ENCODE data around the gene RCOR3.
"Not testable (repeated sequence)": the region's sequence is repeated elsewhere in the genome, so short reads cannot be mapped to it uniquely, and the experiment has no call there.

RCOR3 gene
- 19.2 to 87.5 (median 49.7) reads per million in 9 experiments for total RNA-seq

DNA sequence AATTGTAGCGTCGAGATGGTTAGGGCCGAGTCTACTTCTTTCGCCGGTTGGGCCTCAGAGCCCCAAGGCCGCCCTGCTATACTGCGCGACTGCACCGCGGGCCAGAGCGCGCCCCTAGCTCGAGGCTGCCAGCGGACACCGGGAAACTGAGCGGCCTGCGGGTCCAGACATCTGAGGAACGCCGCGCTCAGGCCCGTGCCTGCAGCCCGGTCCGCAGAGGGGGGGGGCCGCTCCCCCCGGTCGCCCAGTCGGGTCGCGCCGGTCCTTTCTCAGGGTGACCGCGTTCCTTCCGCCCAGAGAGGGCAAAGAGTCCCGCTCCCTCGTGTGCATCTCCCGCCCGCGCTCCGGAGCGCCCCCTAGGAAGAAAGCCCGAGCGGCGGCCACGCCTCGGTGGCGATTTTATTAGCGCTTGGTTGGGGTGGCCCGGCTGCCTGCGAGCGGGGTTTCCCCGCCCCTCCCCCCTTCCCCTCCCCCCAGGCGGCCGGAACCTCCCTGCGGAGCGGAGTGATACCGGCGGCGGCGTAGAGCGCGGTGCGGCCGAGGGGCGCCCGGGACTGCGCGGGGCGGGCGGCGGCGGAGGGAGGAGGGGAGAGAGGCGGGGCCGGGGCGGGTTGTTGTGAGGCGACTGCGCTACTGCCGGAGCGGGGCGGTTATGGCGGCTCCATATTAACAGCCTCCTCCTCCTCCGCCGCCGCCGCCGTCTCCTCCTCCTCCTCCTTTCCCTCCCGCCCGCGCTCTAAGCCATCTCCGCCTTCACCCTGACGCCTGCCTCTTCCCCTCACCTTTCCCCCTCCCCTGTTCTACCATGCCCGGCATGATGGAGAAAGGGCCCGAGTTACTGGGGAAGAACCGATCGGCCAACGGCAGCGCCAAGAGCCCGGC lies at the start of gene RCOR3:
Gene RCOR3, plus strand, starts transcription at position 611 of the 882 bp plus-strand sequence. Its CDS starts 195 bp downstream, at position 806.
- H3K27ac Mint-ChIP-seq = peak within 1 kb of the TSS; percentile 87 to 92

DNA sequence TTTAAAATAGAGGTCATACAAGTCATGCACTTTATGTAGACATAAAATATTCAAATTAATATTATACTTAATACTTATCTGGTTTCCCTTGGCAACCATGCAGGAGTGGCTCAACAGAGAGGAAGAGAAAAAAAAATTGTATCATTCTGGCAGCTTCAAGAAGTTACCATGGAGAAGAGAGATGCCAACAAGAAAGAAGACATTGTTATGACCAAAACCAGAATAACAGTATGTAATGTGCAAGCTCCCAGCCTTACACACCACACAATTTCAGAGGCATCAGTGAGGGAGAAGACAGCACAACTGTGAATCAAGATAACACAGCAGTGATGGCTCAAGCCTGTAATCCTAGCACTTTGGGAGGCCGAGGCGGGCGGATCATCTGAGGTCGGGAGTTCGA lies 49.1 kb upstream of the RCOR3 start:
- no peaks in the 10 kb centered on the region for H3K36me3 Mint-ChIP-seq (ENCODE audit: insufficient read depth)
- ATAC-seq (replicated peaks) (no peak), DNase-seq (no peak)
- H3K4me3 Mint-ChIP-seq = no peak overlapping the region
- H3K4me1 Mint-ChIP-seq (ENCODE audit: low read depth in 2 of 2) = no peaks in the 10 kb centered on the region
- H3K27me3 Mint-ChIP-seq = peaks cover 6 to 12% of the 10 kb centered on the region in 2 donors
- H3K9me3 Mint-ChIP-seq = no peaks in the 10 kb centered on the region
- H3K27ac Mint-ChIP-seq = no peak overlapping the region

More for the DNA sequence above, at the start of gene RCOR3:
- H3K4me3 Mint-ChIP-seq = peak within 1 kb of the TSS; percentile 89 to 93
- no peaks in the 10 kb centered on the region for H3K27me3 Mint-ChIP-seq
- no peaks in the 10 kb centered on the region for H3K9me3 Mint-ChIP-seq
- DNase-seq (peak; percentile 81 to 83 (median 83)), ATAC-seq (replicated peaks) (peak; percentile 77)
- peaks cover 42% of the 10 kb centered on the region for H3K36me3 Mint-ChIP-seq (ENCODE audit: insufficient read depth)
- H3K4me1 Mint-ChIP-seq (ENCODE audit: low read depth in 2 of 2) = peaks cover 14 to 18% of the 10 kb centered on the region in 2 donors

DNA sequence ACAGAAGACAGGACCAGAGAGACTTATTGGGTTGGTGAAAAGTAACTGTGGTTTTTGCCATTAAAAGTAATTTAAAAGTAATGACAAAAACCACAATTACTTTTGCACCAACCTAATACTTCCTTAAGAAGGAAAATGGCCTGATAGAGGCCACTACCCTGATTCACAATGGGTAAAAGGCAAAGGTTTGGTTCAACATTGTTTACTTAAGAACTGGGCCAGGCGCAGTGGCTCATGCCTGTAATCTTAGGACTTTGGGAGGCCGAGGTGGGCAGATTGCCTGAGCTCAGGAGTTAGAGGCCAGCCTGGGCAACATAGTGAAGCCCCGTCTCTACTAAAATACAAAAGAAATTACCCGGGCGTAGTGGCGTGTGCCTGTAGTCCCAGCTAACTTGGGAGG lies 48.2 kb upstream of the RCOR3 start:
- H3K4me3 Mint-ChIP-seq = no peak overlapping the region
- no peaks in the 10 kb centered on the region for H3K4me1 Mint-ChIP-seq (ENCODE audit: low read depth in 2 of 2)
- DNase-seq = no peak
- H3K27ac Mint-ChIP-seq = no peak overlapping the region
- H3K9me3 Mint-ChIP-seq = no peaks in the 10 kb centered on the region
- no peaks in the 10 kb centered on the region for H3K36me3 Mint-ChIP-seq (ENCODE audit: insufficient read depth)
- ATAC-seq (replicated peaks) = no peak
- peaks cover 6 to 8% of the 10 kb centered on the region in 2 donors for H3K27me3 Mint-ChIP-seq

DNA sequence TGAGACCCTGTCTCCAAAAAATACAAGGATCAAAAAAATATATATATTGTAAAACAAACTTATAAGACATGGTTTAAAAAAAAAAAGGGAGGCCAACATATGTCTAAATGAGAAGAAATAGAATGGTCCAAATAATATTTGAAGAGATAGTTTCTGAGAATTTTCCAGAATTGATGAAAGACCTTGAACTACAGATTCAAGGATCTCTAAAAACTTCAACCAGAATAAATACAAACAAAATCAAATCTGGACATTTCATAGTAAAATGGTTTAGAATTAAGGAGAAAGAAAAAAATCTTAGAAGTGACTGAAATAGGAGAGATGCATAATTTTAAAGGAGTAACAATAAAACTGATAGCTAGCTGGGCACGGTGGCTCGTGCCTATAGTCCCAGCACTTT lies 45.5 kb upstream of the RCOR3 start:
- H3K4me1 Mint-ChIP-seq (ENCODE audit: low read depth in 2 of 2) = no peaks in the 10 kb centered on the region
- H3K36me3 Mint-ChIP-seq (ENCODE audit: insufficient read depth) = no peaks in the 10 kb centered on the region
- H3K4me3 Mint-ChIP-seq = no peak overlapping the region
- H3K27me3 Mint-ChIP-seq = no peaks in the 10 kb centered on the region
- no peak overlapping the region for H3K27ac Mint-ChIP-seq
- ATAC-seq (replicated peaks) (no peak), DNase-seq (no peak)
- no peaks in the 10 kb centered on the region for H3K9me3 Mint-ChIP-seq

DNA sequence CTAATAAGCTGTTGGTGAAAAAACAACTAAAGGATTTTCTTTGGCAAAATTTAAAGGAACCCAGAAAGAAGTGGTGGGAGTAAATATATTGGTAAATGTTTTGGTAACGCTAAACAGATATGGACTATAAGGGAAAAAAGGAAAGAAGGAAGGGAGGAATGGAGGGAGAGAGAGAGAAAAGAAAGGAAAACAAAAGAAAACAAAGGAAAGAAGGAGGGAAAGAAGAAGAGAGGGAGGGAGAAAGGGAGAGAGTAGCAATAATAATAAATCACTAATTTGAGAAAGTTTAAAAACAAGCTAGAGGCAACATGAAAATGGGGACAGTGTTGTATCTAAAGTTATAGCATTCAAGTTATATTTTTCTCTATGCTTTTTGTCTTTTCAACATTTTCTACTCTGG lies 43.6 kb upstream of the RCOR3 start:
- H3K27ac Mint-ChIP-seq = no peak overlapping the region
- no peaks in the 10 kb centered on the region for H3K9me3 Mint-ChIP-seq
- ATAC-seq (replicated peaks) (no peak), DNase-seq (no peak)
- H3K27me3 Mint-ChIP-seq = peaks cover 9 to 12% of the 10 kb centered on the region in 2 donors
- no peaks in the 10 kb centered on the region for H3K4me1 Mint-ChIP-seq (ENCODE audit: low read depth in 2 of 2)
- no peaks in the 10 kb centered on the region for H3K36me3 Mint-ChIP-seq (ENCODE audit: insufficient read depth)
- no peak overlapping the region for H3K4me3 Mint-ChIP-seq

DNA sequence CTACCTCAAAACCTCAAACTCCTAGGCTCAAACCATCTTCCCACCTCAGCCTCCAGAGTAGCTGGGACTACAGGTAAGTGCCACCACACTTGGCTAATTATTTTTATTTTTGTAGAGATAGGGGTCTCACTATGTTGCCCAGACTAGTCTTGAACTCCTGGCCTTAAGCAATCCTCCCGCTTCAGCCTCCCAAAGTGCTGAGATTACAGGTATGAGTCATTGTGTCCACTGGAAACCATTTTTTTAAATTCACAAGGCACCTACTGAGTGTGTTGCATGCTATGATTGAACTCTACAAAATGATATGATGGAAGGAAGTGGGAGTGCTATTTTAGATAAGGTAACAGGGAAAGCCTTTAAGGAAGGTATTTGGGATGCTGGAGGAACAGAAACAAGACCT lies 41.8 kb upstream of the RCOR3 start:
- Mint-ChIP-seq H3K36me3 (ENCODE audit: insufficient read depth) (no peaks in the 10 kb centered on the region), H3K4me3 (no peak overlapping the region), H3K27ac (no peak overlapping the region), H3K9me3 (no peaks in the 10 kb centered on the region), H3K4me1 (ENCODE audit: low read depth in 2 of 2) (no peaks in the 10 kb centered on the region), H3K27me3 (peaks cover 21 to 24% of the 10 kb centered on the region in 2 donors)
- DNase-seq = no peak
- ATAC-seq (replicated peaks) = no peak

DNA sequence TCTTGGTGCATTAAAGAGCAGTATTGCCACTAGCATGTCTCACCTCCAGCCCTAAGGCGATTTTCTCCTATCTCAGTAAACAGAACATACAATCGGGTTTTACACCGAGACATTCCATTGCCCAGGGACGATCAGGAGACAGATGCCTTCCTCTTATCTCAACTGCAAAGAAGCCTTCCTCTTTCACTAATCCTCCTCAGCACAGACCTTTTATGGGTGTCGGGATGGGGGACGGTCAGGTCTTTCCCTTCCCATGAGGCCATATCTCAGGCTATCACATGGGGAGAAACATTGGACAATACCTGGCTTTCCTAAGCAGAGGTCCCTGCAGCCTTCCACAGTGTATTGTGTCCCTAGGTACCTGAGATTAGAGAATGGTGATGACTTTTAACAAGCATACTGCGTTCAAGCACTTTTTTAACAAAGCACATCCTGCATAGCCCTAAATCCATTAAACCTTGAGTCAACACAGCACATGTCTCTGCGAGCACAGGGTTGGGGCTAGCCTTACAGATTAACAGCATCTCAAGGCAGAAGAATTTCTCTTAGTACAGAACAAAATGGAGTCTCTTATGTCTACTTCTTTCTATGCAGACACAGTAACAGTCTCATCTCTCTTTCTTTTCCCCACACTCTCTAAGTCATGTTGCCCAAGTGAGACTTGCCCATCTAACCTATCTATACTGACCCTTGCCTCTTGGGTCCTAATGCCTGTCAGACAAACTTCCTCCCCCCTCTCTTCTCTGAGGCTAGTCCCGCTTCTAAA lies 36.5 kb upstream of the RCOR3 start:
- peaks cover 32 to 44% of the 10 kb centered on the region in 2 donors for H3K27me3 Mint-ChIP-seq
- not testable (repeated sequence) for H3K27ac Mint-ChIP-seq; DNase-seq; H3K4me3 Mint-ChIP-seq; ATAC-seq (replicated peaks); H3K36me3 Mint-ChIP-seq (ENCODE audit: insufficient read depth); H3K4me1 Mint-ChIP-seq (ENCODE audit: low read depth in 2 of 2); H3K9me3 Mint-ChIP-seq

DNA sequence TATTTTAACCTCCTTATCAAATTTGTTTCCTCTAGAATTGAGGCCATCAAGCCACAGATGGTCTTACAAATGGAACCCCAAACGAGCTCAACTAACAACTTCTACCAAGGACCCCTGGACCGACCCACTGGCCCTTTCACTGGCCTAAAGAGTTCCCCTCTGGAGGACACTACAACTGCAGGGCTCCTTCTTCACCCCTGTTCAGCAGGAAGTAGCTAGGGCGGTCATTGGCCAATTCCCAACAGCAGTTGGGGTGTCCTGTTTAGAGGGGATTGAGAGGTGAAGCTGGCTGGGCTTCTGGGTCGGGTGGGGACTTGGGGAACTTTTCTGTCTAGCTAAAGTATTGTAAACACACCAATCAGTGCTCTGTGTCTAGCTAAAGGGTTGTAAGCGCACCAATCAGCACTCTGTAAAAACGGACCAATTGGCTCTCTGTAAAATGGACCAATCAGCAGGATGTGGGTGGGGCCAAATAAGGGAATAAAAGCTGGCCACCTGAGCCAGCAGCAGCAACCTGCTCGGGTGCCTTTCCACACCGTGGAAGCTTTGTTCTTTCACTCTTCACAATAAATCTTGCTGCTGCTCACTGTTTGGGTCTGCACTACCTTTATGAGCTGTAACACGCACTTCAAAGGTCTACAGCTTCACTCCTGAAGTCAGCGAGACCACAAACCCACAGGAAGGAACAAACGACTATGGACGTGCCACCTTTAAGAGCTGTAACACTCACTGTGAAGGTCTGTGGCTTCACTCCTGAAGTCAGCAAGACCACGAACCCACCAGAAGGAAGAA lies 30.4 kb upstream of the RCOR3 start:
- H3K9me3 Mint-ChIP-seq; H3K27me3 Mint-ChIP-seq; H3K36me3 Mint-ChIP-seq (ENCODE audit: insufficient read depth): not testable (repeated sequence)
- ATAC-seq (replicated peaks) = peak; percentile 82
- peak overlapping the region; percentile 1 to 4 for H3K27ac Mint-ChIP-seq
- peaks cover 16% of the 10 kb centered on the region in 2 donors for H3K4me1 Mint-ChIP-seq (ENCODE audit: low read depth in 2 of 2)
- H3K4me3 Mint-ChIP-seq = peak overlapping the region; percentile 42 to 49
- peak; percentile 11 to 18 (median 12) for DNase-seq

DNA sequence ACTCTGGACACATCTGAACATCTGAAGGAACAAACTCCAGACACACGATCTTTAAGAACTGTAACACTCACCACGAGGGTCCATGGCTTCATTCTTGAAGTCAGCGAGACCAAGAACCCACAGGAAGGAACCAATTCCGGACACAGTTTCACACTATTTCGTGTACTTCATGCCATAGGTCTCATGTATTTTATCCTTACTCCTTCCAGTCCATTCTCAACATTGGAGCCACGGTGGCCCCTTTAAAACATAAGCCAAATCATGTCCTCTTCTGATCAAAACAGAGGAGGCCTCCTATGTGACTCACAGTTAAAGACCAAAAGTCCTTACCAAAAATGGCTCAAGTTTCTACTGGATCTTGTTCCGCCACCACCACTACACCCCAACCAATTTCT lies 29.8 kb upstream of the RCOR3 start:
- peak overlapping the region; percentile 1 to 4 for H3K27ac Mint-ChIP-seq
- ATAC-seq (replicated peaks) (peak; percentile 66), DNase-seq (peak in 2 of 3 experiments; percentile 1 to 13)
- H3K9me3 Mint-ChIP-seq = no peaks in the 10 kb centered on the region
- H3K4me3 Mint-ChIP-seq = peak overlapping the region; percentile 42 to 49
- no peaks in the 10 kb centered on the region for H3K36me3 Mint-ChIP-seq (ENCODE audit: insufficient read depth)
- H3K27me3 Mint-ChIP-seq = peaks cover 0 to under 1% of the 10 kb centered on the region in 2 donors
- peaks cover 16% of the 10 kb centered on the region in 2 donors for H3K4me1 Mint-ChIP-seq (ENCODE audit: low read depth in 2 of 2)

DNA sequence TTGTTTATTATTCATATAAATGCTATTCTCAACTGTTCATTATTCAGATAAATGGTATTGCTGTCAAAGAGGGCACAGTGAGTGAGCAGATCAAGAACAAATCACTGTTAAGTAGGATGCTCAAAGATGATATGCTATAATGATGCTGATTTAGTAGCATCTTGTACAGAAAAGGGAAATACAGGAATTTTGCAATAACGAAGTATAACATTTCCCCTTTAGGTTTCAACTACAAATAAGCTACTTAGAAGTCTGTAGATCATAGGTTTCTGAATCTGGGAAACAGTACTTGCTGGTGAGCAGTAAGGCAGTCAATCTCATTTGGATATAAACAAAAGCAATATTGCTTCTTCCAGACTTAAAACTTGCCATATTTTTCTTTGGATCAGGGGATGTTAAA lies 27.3 kb upstream of the RCOR3 start:
- Mint-ChIP-seq H3K9me3 (no peaks in the 10 kb centered on the region), H3K36me3 (ENCODE audit: insufficient read depth) (no peaks in the 10 kb centered on the region), H3K4me3 (no peak overlapping the region), H3K4me1 (ENCODE audit: low read depth in 2 of 2) (peaks cover 16% of the 10 kb centered on the region in 2 donors), H3K27ac (no peak overlapping the region), H3K27me3 (no peaks in the 10 kb centered on the region)
- DNase-seq (no peak), ATAC-seq (replicated peaks) (no peak)

DNA sequence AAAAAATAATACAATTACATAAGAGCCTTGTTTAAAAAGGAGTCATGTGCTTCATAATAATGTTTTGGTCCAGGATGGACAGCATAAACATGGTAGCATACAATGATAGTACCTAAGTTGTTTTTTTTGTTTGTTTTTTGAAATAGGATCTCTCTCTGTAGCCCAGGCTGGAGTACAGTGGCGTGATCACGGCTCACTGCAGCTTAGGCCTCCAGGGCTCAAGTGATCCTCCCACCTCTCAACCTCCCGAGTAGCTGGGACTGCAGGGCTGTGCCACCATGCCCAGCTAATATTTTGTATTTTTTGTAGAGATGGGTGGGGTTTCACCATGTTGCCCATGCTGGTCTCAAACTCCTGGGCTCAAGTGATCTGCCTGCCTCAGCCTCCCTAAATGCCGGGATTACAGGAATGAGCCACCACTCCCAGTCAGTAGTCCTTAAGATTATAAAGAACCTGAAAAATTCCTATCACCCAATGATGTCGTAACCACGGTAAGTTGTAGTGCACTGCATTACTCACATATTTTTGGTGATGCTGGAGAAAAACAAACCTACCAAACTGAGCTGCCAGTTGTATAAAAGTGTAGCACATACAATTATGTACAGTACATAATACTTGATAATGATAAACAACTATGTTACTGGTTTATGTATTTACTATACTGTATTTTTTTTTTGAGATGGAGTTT lies 22.4 kb upstream of the RCOR3 start:
- Mint-ChIP-seq H3K27ac (no peak overlapping the region), H3K4me3 (no peak overlapping the region), H3K4me1 (ENCODE audit: low read depth in 2 of 2) (no peaks in the 10 kb centered on the region), H3K9me3 (no peaks in the 10 kb centered on the region), H3K27me3 (peaks cover 0 to 6% of the 10 kb centered on the region in 2 donors), H3K36me3 (ENCODE audit: insufficient read depth) (no peaks in the 10 kb centered on the region)
- ATAC-seq (replicated peaks) = no peak
- DNase-seq = no peak

DNA sequence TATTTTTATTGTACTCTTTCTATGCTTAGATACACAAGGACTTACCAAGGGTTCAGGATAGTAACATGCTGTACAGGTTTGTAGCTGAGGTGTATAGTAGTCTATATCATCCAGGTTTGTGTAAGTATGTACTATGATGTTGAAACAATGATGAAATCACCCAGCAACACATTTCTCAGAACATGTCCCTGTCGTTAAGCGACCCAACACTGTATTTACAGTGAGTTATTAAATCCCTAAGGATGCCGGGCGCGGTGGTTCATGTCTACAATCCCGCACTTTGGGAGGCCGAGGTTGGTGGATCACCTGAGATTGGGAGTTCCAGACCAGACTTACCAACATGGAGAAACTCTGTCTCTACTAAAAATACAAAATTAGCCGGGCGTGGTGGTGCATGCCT lies 21.6 kb upstream of the RCOR3 start:
- Mint-ChIP-seq H3K4me3 (no peak overlapping the region), H3K27me3 (peaks cover 0 to 6% of the 10 kb centered on the region in 2 donors), H3K27ac (no peak overlapping the region), H3K9me3 (no peaks in the 10 kb centered on the region), H3K36me3 (ENCODE audit: insufficient read depth) (no peaks in the 10 kb centered on the region), H3K4me1 (ENCODE audit: low read depth in 2 of 2) (no peaks in the 10 kb centered on the region)
- no peak for ATAC-seq (replicated peaks)
- DNase-seq = no peak

DNA sequence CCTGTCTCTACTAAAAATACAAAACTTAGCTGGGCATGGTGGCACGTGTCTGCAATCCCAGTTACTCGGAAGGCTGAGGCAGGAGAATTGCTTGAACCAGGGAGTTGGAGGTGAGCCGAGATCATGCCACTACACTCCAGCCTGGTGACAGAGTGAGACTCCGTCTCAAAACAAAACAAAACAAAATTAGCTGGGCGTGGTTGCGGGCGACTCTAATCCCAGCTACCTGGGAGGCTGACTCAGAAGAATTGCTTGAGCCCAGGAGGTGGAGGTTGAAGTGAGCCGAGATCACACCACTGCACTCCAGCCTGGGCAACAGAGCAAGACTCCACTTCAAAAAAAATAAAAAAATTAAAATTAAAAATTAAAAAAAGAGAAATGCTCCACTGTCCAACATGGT lies 18.6 kb upstream of the RCOR3 start:
- ATAC-seq (replicated peaks) = not testable (repeated sequence)

More for the DNA sequence above, 18.6 kb upstream of the RCOR3 start:
- peaks cover 15% of the 10 kb centered on the region in 2 donors for H3K27me3 Mint-ChIP-seq
- not testable (repeated sequence) for H3K4me3 Mint-ChIP-seq; H3K27ac Mint-ChIP-seq; DNase-seq; H3K4me1 Mint-ChIP-seq (ENCODE audit: low read depth in 2 of 2); H3K36me3 Mint-ChIP-seq (ENCODE audit: insufficient read depth); H3K9me3 Mint-ChIP-seq
